ENCODE data around the gene RFX2.
"Not testable (repeated sequence)": the region's sequence is repeated elsewhere in the genome, so short reads cannot be mapped to it uniquely, and the experiment has no call there.

RFX2 gene

DNA sequence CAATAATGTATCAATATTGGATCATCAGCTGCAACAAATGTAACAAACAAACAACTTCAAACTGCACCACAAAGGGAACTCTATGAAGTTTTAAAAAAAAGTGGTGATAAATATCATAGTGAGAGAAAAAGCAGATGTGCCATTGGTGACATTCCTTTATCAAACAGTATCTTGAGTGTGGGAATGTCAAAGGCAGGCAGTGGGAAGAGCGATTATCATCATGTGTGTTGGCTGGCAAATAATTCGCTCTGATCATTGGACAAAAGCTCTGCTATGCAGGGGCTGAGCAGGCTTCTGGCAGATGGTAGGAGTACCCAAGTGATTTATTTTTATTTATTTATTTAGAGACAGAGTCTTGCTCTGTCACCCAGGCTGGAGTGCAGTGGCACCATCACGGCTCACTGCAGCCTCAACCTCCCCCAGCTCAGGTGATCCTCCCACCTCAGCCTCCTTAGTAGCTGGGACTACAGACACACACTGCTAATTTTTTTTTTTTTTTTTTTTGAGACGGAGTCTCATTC, 76.5 kb downstream of the RFX2 start:
- no peak for DNase-seq

- no peak for DNase-seq
Observed at GRCh38 chr19:6032827-6033226, 77.5 kb downstream of the RFX2 start.

DNA sequence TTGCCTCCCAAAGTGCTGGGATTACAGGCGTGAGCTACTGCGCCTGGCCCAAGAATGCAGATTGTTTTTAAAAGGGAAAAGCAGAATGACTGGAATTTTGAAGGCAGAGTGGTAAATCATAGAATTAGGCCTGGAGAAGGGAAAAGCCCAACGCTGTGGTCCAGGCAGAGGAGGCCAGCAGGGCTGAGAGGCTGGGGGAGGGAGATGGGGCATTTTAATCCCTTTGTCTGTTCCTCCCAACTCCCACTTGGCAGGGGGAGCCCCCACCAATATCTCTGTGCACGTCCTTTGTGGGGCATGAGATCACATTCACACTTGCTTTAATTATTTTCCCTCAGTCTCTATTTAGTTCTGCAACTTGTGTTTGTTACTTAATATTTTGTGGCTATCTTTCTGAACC, 77.9 kb downstream of the RFX2 start:
- DNase-seq = no peak

GRCh38 chr19:6030214-6030507, 80.1 kb downstream of the RFX2 start:
- DNase-seq = no peak

GRCh38 chr19:6026390-6027227, 83.7 kb downstream of the RFX2 start:
- DNase-seq = no peak

GRCh38 chr19:6024756-6025155, 85.5 kb downstream of the RFX2 start:
- not testable (repeated sequence) for DNase-seq

DNA sequence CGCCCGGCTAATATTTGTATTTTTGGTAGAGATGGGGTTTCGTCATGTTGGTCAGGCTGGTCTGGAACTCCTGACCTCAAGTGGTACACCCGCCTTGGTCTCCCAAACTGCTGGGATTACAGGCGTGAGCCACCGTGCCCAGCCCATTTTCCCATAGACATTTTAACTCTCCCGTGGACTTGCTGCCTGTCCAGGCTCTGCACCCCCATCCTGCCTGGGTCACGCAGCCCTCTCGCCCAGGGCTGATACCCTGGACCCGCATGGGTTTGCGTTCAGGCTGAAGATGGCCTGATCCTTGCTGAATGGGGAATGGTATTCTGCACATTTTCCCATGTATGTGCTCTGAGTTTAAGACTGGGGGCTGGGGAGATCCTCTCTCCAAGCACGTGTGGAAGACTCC, 86.4 kb downstream of the RFX2 start:
- DNase-seq = no peak

- no peak for DNase-seq
Observed at GRCh38 chr19:6023085-6023682, 87.1 kb downstream of the RFX2 start.

- DNase-seq = no peak
Observed at GRCh38 chr19:6022570-6023064, 87.7 kb downstream of the RFX2 start.

- peak; percentile 31 for DNase-seq
Observed at GRCh38 chr19:6021878-6022569, 88.3 kb downstream of the RFX2 start.

- DNase-seq = no peak
Observed at GRCh38 chr19:6020972-6021805, 89.1 kb downstream of the RFX2 start.

- DNase-seq = no peak
Observed at GRCh38 chr19:6020166-6020882, 90.0 kb downstream of the RFX2 start.

- DNase-seq = no peak
Observed at GRCh38 chr19:6018786-6019185, 91.5 kb downstream of the RFX2 start.

GRCh38 chr19:6017576-6017975, 92.7 kb downstream of the RFX2 start:
- no peak for DNase-seq

DNA sequence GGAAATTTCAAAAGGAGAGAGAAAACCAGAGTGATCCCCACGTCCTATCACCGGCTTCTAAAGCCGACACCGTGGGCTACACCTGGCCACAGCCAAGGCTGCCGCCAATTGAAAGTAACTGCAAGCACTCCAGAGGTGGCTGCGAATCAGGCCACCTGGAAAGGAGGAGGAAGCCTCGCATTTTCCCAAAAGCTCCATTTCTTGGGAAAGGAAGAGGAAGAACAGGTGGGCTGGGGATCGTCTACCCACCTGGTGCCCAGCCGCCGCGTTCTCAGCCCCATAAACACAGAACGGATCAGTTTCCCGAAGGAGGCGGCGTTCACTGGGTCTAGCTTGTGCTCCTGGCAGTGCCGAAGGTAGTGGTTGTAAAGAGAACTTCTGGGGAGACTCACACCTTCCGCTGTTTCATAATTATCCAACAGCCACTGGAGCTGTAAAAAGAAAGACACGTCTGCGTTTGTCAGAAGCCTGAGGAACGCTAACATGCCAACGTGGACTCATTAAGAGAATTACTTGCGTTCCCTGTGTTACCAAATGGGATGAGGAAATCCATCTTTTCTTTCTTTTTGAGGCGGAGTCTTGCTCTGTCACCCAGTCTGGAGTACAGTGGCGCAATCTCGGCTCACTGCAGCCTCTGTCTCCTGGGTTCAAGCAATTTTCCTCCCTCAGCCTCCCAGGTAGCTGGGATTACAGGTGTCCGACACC, 94.3 kb downstream of the RFX2 start:
- DNase-seq = no peak

DNA sequence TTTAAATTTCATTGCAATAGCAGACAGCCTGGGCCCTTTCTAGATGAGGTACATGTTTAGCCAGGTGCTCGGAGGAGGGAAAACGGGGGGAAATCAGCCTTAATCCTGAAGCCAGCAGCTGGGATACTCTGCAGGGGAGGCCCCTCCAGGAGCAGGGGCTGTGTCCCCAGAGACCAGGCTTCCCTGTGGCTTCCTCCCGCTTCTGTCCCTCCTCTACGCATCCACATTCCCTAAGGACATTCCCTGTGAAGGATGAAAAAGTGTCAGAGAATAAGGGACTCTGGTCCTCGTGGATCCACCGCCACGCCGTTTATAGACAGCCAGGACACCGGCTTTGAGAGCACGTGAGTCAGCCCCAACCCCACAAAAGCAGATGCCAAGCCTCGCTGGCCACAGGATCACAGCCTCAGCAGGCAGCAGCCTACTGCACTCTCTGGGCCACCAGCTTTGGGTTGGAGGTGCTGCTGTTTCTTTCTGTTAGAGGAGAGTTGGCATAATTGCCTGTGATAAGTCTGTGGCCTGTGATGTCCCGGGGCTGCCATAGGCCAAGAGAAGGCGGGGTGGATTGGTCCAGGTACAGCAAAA, 95.7 kb downstream of the RFX2 start:
- DNase-seq = no peak

DNA sequence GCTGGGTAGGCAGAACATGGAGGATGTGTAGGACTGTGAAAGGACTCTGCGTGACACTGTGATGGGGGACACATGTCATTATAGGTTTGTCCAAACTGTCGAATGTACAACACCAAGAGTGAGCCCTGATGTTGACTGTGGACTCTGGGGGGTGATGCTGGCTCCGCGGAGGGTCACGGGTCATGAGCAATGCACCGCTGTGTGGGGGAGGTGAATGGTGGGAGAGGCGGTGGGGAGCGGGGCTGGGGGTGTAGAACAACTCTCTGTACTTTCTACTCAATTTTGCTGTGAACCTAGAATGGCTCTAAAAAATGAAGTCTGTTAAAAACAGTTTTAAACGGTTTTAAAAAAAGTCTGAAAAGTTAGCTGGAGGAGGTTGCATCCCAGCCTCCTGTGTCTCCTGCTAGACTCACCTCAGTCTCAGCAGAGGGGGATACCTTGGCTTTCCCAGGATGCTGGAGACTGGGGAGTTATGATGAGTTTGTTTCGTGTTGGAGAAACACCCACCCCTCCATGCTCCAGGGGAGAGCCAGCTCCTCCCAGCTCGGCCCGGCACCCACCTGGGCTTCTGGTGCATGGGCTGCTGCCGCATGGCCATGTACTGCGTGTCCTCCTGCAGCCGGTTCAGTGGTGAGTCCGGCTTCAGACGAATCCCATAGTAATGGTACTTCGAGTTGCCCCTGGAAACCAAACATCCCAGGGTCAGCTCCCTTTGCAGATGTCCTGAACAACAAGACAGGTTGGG, 97.7 kb downstream of the RFX2 start:
- no peak for DNase-seq

DNA sequence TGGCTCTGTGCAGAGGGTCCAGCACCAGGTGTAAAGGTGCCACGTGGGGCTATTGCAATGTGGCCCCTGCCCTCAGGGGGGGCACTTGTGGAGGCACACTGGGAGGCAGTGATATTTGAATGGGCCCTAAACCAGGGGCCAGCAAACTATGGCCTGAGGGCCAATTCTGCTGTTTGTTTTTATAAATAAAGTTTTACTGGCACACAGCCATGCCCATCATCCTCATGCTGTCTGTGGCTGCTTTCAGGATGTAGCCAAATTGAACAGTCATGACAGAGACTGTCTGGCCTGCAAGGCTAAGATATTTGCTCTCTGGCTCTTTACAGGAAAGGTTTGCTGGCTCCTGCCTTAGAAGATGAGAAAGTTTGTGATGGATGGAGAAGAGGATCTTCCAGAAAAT, 98.5 kb downstream of the RFX2 start:
- no peak for DNase-seq

GRCh38 chr19:6011206-6011605, 99.1 kb downstream of the RFX2 start:
- no peak for DNase-seq

- no peak for DNase-seq
Observed at GRCh38 chr19:6010107-6010506, 100.2 kb downstream of the RFX2 start.

Data from DMS79 (cell line).